GM12878 (cell line): ENCODE data around the gene M1AP. TPM values are rescaled to one million over a fixed set of nuclear protein-coding genes. Genes with fewer than 3 reads are reported as not detected.

ENCODE experiments used
- BRCA1 ChIP-seq: IDR thresholded peaks from 2 replicates; pipeline ENCODE4 v1.6.1; 2011; ENCODE audit warnings: low read depth, low read length, improper control_type of control experiment
- CHD2 ChIP-seq: IDR thresholded peaks from 2 replicates; pipeline ENCODE4 v1.6.1; 2011; ENCODE audit warnings: low read depth, low read length, improper control_type of control experiment, borderline replicate concordance
- DPF2 ChIP-seq: fragments of 450-650 bp; IDR thresholded peaks from 2 replicates; pipeline ENCODE4 v1.6.1; 2017; ENCODE audit warnings: mild to moderate bottlenecking
- EGR1 ChIP-seq, 2 experiments: IDR thresholded peaks; 1 replicate in 1 of 2; 2 replicates in 1 of 2; pipeline ENCODE4 v1.6.1; 2011 to 2012; ENCODE audit warnings: low read depth in 2 of 2, low read length in 2 of 2, borderline replicate concordance in 1 of 2, mild to moderate bottlenecking in 1 of 2, moderate library complexity in 1 of 2
- FOS ChIP-seq: IDR thresholded peaks from 3 replicates; pipeline ENCODE4 v1.6.1; 2011; ENCODE audit warnings: borderline replicate concordance; ENCODE audit not compliant: insufficient read length; ENCODE audit errors: extremely low read depth
- NFYB ChIP-seq: IDR thresholded peaks from 2 replicates; pipeline ENCODE4 v1.6.1; 2011; ENCODE audit warnings: low read depth, mild to moderate bottlenecking, low read length, improper control_type of control experiment, moderate library complexity; ENCODE audit not compliant: insufficient read depth
- NR2C1 ChIP-seq: fragments of 450-650 bp; IDR thresholded peaks from 2 replicates; pipeline ENCODE4 v1.6.1; 2017; ENCODE audit warnings: antibody characterized with exemption, mild to moderate bottlenecking, moderate library complexity
- PKNOX1 ChIP-seq: fragments of 450-650 bp; IDR thresholded peaks from 2 replicates; pipeline ENCODE4 v1.6.1; 2016; ENCODE audit warnings: mild to moderate bottlenecking
- POLR2A ChIP-seq: IDR thresholded peaks from 2 replicates; pipeline ENCODE4 v1.6.1; 2011; ENCODE audit warnings: low read depth, mild to moderate bottlenecking, low read length
- POLR2AphosphoS5 ChIP-seq: IDR thresholded peaks from 2 replicates; pipeline ENCODE4 v1.6.1; 2011; ENCODE audit warnings: mild to moderate bottlenecking, low read length, inconsistent platforms
- RCOR1 ChIP-seq: conservative IDR thresholded peaks from 2 replicates; pipeline ENCODE4 v1.6.1; 2012; ENCODE audit warnings: low read depth, low read length, improper control_type of control experiment
- RFX5 ChIP-seq: IDR thresholded peaks from 2 replicates; pipeline ENCODE4 v1.6.1; 2011; ENCODE audit warnings: low read depth, low read length, improper control_type of control experiment
- SREBF2 ChIP-seq: IDR thresholded peaks from 2 replicates; pipeline ENCODE4 v1.6.1; 2012; ENCODE audit warnings: mild to moderate bottlenecking, low read length
- TAF1 ChIP-seq: IDR thresholded peaks from 2 replicates; pipeline ENCODE4 v1.6.1; 2011; ENCODE audit warnings: mild to moderate bottlenecking, low read depth, low read length, borderline replicate concordance
- YY1 ChIP-seq: IDR thresholded peaks from 2 replicates; pipeline ENCODE4 v1.6.1; 2011; ENCODE audit warnings: low read depth, mild to moderate bottlenecking, low read length
- polyA plus RNA-seq, 11 experiments: library from polyadenylated mRNA; depleted of rRNA in 4 of 11; unstranded in 6 of 11; stranded (reverse) in 5 of 11; fragments of >200 nt; fragmentation: Nextera tagmentation in 4 of 11; fragmentation: Illumina TruSeq in 1 of 11; extraction: Ambion mirVana in 4 of 11; extraction: Trizol in 1 of 11; gene quantifications; 1 replicate in 1 of 11; 2 replicates in 10 of 11; pipeline versions ENCODE4 v1.2.1 to v1.2.3, GENCODE V29; 2011 to 2016; ENCODE audit warnings: inconsistent platforms in 2 of 11, missing spikeins in 2 of 11, low read depth in 1 of 11
- total RNA-seq, 4 experiments: library from RNA; depleted of rRNA in 3 of 4; stranded (reverse); fragments of >200 nt in 3 of 4; fragmentation: Illumina TruSeq in 1 of 4; extraction: Trizol in 1 of 4; gene quantifications; 2 replicates each; pipeline versions ENCODE4 v1.2.1 to v1.2.3, GENCODE V29; 2013 to 2021
- TF ChIP-seq, protein P1 (sequence below): IDR thresholded peaks from 2 replicates; pipeline ENCODE4 v1.6.1; 2011; ENCODE audit warnings: mild to moderate bottlenecking, low read depth, low read length, moderate library complexity; ENCODE audit not compliant: insufficient replicate concordance
- TF ChIP-seq, protein P2 (sequence below): IDR thresholded peaks from 2 replicates; pipeline ENCODE4 v1.6.1; 2011; ENCODE audit warnings: borderline replicate concordance, low read depth, mild to moderate bottlenecking, moderate library complexity, mixed read lengths, low read length; ENCODE audit not compliant: insufficient read depth; ENCODE audit errors: extremely low read length

The M1AP gene
- total and polyA plus RNA-seq, 10 of the 15 experiments (the other 5 are each of a cell fraction or from before 2014, with no cell fraction given): 0.04 to 0.32 (median 0.16) TPM; not detected in 4

DNA sequence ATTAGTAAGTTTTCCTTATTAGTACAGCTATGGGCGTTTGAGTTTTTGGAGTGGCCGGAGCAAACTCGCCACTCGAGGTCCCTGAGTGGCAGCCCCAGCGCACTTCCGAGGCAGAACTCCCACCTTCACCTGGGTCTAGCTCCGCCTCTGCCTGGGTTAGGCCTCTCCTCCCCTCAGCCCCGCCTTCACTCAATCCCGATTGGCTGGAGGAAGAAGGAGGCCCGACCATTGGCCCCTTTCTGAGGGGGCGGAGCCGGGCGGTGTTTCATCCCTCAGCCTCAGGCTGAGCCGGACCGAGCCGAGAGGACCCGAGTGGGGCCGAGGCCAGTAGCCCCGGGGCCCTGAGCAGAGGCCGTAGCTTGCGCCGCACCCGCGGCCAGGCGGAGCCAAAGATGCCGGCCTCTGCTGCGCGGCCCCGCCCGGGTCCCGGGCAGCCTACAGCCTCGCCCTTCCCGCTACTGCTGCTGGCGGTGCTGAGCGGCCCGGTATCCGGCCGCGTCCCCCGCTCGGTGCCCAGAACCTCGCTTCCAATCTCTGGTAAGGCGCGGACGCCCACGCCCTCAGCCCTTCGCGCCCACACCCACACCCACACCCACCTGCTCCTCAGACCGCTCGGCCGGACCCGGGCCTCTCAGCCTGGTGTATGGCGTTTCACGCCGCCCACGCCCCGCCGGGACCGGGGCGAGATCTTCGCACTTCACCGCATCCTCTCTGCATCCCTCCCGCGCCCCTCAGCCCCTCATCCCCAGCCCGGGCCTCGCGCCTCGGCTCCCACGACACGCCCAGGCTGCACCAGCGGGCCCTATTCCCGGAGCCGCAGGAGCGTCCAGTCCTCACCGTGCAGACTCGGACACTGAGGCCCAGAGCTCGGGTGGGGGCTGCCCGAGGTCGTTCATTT lies 6.1 kb upstream of the M1AP start, which contains the start of gene SEMA4F (continued):
- 0 out of 2 replicates have a peak, but pooled peaks have one; percentile 31 for TF ChIP-seq TAF1
- TF ChIP-seq PKNOX1: peak; percentile 96
- TF ChIP-seq DPF2: peak; percentile 49
- TF ChIP-seq NFYB: peak; percentile 97
- TF ChIP-seq POLR2A: peak; percentile 62; the same call in 1 of the 2 replicates
- TF ChIP-seq, protein P1, sequence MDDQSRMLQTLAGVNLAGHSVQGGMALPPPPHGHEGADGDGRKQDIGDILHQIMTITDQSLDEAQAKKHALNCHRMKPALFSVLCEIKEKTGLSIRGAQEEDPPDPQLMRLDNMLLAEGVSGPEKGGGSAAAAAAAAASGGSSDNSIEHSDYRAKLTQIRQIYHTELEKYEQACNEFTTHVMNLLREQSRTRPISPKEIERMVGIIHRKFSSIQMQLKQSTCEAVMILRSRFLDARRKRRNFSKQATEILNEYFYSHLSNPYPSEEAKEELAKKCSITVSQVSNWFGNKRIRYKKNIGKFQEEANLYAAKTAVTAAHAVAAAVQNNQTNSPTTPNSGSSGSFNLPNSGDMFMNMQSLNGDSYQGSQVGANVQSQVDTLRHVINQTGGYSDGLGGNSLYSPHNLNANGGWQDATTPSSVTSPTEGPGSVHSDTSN: peak; percentile 84
- no peak for TF ChIP-seq BRCA1
- TF ChIP-seq YY1: 0 out of 2 replicates have a peak, but pooled peaks have one; percentile 4
- no peak for TF ChIP-seq NR2C1
- peak; percentile 29 to 85 for TF ChIP-seq EGR1 (IDR thresholded peaks at IDR 0.05; ENCODE audit: borderline replicate concordance in 1 of 2, low read depth in 2 of 2, low read length in 2 of 2)
- TF ChIP-seq, protein P2, sequence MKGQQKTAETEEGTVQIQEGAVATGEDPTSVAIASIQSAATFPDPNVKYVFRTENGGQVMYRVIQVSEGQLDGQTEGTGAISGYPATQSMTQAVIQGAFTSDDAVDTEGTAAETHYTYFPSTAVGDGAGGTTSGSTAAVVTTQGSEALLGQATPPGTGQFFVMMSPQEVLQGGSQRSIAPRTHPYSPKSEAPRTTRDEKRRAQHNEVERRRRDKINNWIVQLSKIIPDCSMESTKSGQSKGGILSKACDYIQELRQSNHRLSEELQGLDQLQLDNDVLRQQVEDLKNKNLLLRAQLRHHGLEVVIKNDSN: no peak
- peak; percentile 71; the same call in 1 of the 2 replicates for TF ChIP-seq CHD2
- TF ChIP-seq RCOR1: no peak
- TF ChIP-seq RFX5: peak; percentile 41; the same call in 1 of the 2 replicates
- no peak for TF ChIP-seq SREBF2
- TF ChIP-seq FOS: peak; percentile 39
- TF ChIP-seq POLR2AphosphoS5: no peak
